Keratinocyte (primary cell): ENCODE data around the gene EXOSC1. TPM values are rescaled to one million over a fixed set of nuclear protein-coding genes. Genes with fewer than 3 reads are reported as not detected.

ENCODE experiments used
- DNase-seq: peaks from one replicate; pipeline ENCODE4 v3.0.0-alpha.2; 2011; ENCODE audit warnings: low read depth, missing footprints, low spot score
- FAIRE-seq: peaks from 2 replicates; lab custom pipeline; 2011; peaks lifted over from hg19 to GRCh38; lab: Jason Lieb, UNC
- H2AFZ ChIP-seq: 2 replicates; pipeline ENCODE4 v1.6.0; 2012; ENCODE audit warnings: low read length, control low read depth, inconsistent platforms; ENCODE audit not compliant: control insufficient read depth
- H3K27ac ChIP-seq: 2 replicates; pipeline ENCODE4 v1.5.1; 2011; ENCODE audit warnings: low read length; ENCODE audit not compliant: control insufficient read depth, insufficient read depth
- H3K27me3 ChIP-seq: 3 replicates; pipeline ENCODE4 v1.6.0; 2011; ENCODE audit warnings: low read length; ENCODE audit not compliant: control insufficient read depth, insufficient read depth; ENCODE audit errors: extremely low read depth
- H3K36me3 ChIP-seq, 2 experiments: 2 replicates in 1 of 2; 3 replicates in 1 of 2; pipeline ENCODE4 v1.5.1; 2011; ENCODE audit warnings: low read length in 2 of 2, mild to moderate bottlenecking in 1 of 2; ENCODE audit not compliant: control insufficient read depth in 2 of 2, insufficient read depth in 2 of 2; ENCODE audit errors: extremely low read depth in 1 of 2
- H3K4me1 ChIP-seq: 3 replicates; pipeline ENCODE4 v1.5.1; 2011; ENCODE audit warnings: low read length; ENCODE audit not compliant: control insufficient read depth, insufficient read depth; ENCODE audit errors: extremely low read depth
- H3K4me2 ChIP-seq: 3 replicates; pipeline ENCODE4 v1.6.0; 2011; ENCODE audit warnings: low read depth, low read length; ENCODE audit not compliant: control insufficient read depth, insufficient read depth; ENCODE audit errors: extremely low read depth
- H3K4me3 ChIP-seq, 3 experiments: fragments of 200-600 bp in 1 of 3; sonication (generic) in 1 of 3; 2 replicates in 2 of 3; 3 replicates in 1 of 3; pipeline ENCODE4 v1.5.1; 2011 to 2016; ENCODE audit warnings: low read length in 3 of 3, mild to moderate bottlenecking in 3 of 3, control low read depth in 2 of 3, inconsistent platforms in 1 of 3, low read depth in 1 of 3, mixed read lengths in 1 of 3, mixed run types in 1 of 3, moderate library complexity in 1 of 3; ENCODE audit not compliant: control insufficient read depth in 2 of 3, insufficient read depth in 2 of 3; ENCODE audit errors: extremely low read depth in 1 of 3
- H3K79me2 ChIP-seq: 2 replicates; pipeline ENCODE4 v1.6.0; 2012; ENCODE audit warnings: low read length; ENCODE audit not compliant: control insufficient read depth, insufficient read depth
- H3K9ac ChIP-seq: 3 replicates; pipeline ENCODE4 v1.6.0; 2011; ENCODE audit warnings: low read length; ENCODE audit not compliant: control insufficient read depth, insufficient read depth; ENCODE audit errors: extremely low read depth
- H3K9me1 ChIP-seq: 3 replicates; pipeline ENCODE4 v1.6.0; 2011; ENCODE audit warnings: low read length; ENCODE audit not compliant: control insufficient read depth, insufficient read depth; ENCODE audit errors: extremely low read depth
- H3K9me3 ChIP-seq: 2 replicates; pipeline ENCODE4 v1.5.1; 2012; ENCODE audit warnings: low read depth, low read length; ENCODE audit not compliant: control insufficient read depth
- H4K20me1 ChIP-seq: 3 replicates; pipeline ENCODE4 v1.6.0; 2011; ENCODE audit warnings: low read length; ENCODE audit not compliant: control insufficient read depth, insufficient read depth; ENCODE audit errors: extremely low read depth
- CTCF ChIP-seq, 3 experiments: IDR thresholded peaks in 1 of 3; conservative IDR thresholded peaks in 1 of 3; optimal IDR thresholded peaks in 1 of 3; 2 replicates in 2 of 3; 3 replicates in 1 of 3; pipeline versions ENCODE3 to v1.5.1; 2011; ENCODE audit warnings: low read length in 3 of 3, mild to moderate bottlenecking in 3 of 3, moderate library complexity in 2 of 3, control low read depth in 1 of 3, inconsistent platforms in 1 of 3; ENCODE audit not compliant: insufficient read depth in 2 of 3; ENCODE audit errors: extremely low read depth in 1 of 3
- EZH2 ChIP-seq: IDR thresholded peaks from one replicate; pipeline ENCODE4 v1.6.1; 2012; ENCODE audit warnings: inconsistent platforms, mild to moderate bottlenecking, low read length, moderate library complexity
- dilution Hi-C: fragments of 300-500 bp; cut with MboI; formaldehyde crosslinking; loops from one replicate; pipeline ENCODE4 v1.7.0; 2020; ENCODE audit warnings: low sequenced_read_pairs; ENCODE audit not compliant: extremely low pct_ligation_motif_present
- polyA plus RNA-seq, 5 experiments: library from polyadenylated mRNA; depleted of rRNA in 3 of 5; stranded (reverse) in 3 of 5; stranded (forward) in 1 of 5; unstranded in 1 of 5; fragments of >200 nt; gene quantifications; 1 replicate in 1 of 5; 2 replicates in 3 of 5; 3 replicates in 1 of 5; pipeline versions ENCODE4 v1.2.1 to v1.2.3, GENCODE V29; 2011 to 2012; ENCODE audit warnings: missing spikeins in 2 of 5, low read depth in 1 of 5, low replicate concordance in 1 of 5

Gene EXOSC1
- polyA plus RNA-seq, 1 donor (not counting 4 experiments of a cell fraction or from before 2014, with no cell fraction given) = 45.7 TPM

GRCh38 chr10:97459933-97460332 is 14.1 kb upstream of the EXOSC1 start:
- no peak overlapping the region for H3K4me3 ChIP-seq
- no peak overlapping the region for H3K4me2 ChIP-seq
- H3K9ac ChIP-seq = no peak overlapping the region
- no peaks in the 10 kb centered on the region for H4K20me1 ChIP-seq
- no peaks in the 10 kb centered on the region for H3K27me3 ChIP-seq
- peaks cover 61 to 69% of the 10 kb centered on the region in 2 experiments for H3K36me3 ChIP-seq
- TF ChIP-seq CTCF (optimal IDR thresholded peaks at IDR 0.05 in 1 of 3, IDR thresholded peaks at IDR 0.05 in 1 of 3, conservative IDR thresholded peaks at IDR 0.05 in 1 of 3; ENCODE audit: extremely low read depth in 1 of 3, insufficient read depth in 2 of 3, low read length in 3 of 3) (no peak), EZH2 (no peak)
- no peaks in the 10 kb centered on the region for H3K79me2 ChIP-seq
- no peak for DNase-seq
- dilution Hi-C loops = no loop called here
- H2AFZ ChIP-seq = no peak overlapping the region
- no peak for FAIRE-seq
- H3K4me1 ChIP-seq = peaks cover 7% of the 10 kb centered on the region
- H3K27ac ChIP-seq = no peak overlapping the region
- no peaks in the 10 kb centered on the region for H3K9me3 ChIP-seq
- H3K9me1 ChIP-seq = no peaks in the 10 kb centered on the region

- H3K9ac ChIP-seq = no peak overlapping the region
- no peaks in the 10 kb centered on the region for H4K20me1 ChIP-seq
- FAIRE-seq = no peak
- TF ChIP-seq EZH2 = no peak
- no peak for TF ChIP-seq CTCF (optimal IDR thresholded peaks at IDR 0.05 in 1 of 3, IDR thresholded peaks at IDR 0.05 in 1 of 3, conservative IDR thresholded peaks at IDR 0.05 in 1 of 3; ENCODE audit: extremely low read depth in 1 of 3, insufficient read depth in 2 of 3, low read length in 3 of 3)
- peaks cover 5% of the 10 kb centered on the region for H3K4me1 ChIP-seq
- no peak overlapping the region for H3K27ac ChIP-seq
- H2AFZ ChIP-seq = no peak overlapping the region
- no peak overlapping the region for H3K4me3 ChIP-seq
- no peaks in the 10 kb centered on the region for H3K27me3 ChIP-seq
- H3K36me3 ChIP-seq = peaks cover 60 to 65% of the 10 kb centered on the region in 2 experiments
- DNase-seq = no peak
- no peak overlapping the region for H3K4me2 ChIP-seq
- no peaks in the 10 kb centered on the region for H3K9me1 ChIP-seq
- dilution Hi-C loops = no loop called here
- H3K79me2 ChIP-seq = no peaks in the 10 kb centered on the region
- H3K9me3 ChIP-seq = no peaks in the 10 kb centered on the region
Observed at GRCh38 chr10:97459111-97459510, 13.3 kb upstream of the EXOSC1 start.
